GM21786 (cell line): ENCODE results near the gene MAD1L1.

ENCODE experiments used
- ATAC-seq: cut with Tn5 transposase; IDR thresholded peaks from one replicate; pipeline ENCODE4 v1.9.1; 2021; ENCODE audit not compliant: unreplicated experiment

MAD1L1 gene

DNA sequence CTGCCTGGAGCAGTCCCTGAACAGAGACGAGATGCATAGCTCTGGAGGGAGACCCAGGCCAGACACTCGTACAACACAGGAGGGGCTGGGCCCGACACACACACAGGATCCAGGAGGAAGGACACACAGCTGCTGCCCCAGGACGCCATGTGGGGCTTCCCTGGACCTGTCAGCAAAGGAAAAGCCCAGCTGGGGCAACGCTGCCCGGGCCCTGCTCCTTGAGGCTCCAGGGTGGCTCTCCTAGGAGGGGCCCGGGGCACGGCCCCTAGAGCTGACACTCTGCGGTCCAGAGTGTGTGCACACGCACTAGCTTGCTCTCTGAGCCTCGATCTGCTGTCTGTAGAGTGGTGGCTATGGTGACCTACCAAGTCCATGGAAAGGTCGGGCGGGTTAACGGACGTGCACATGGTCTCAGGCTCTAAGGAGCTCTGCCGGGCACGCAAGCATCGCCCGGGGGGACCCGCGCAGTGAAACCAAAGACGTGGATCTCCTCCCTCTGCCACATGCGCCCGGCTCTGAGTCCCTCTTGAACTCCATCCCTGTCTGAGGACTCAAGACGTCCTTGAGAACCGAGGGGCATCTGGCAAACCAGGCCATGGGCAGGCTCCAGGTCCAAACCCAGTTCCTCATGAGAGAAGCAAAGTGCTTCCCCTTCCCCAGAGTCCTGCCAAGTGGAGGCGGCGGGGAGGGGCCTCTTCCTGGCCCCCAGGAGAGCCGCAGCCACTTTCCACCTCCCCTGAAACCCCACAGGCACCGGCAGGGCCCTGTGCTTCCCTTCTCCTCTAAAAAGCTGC, 283.7 kb downstream of the MAD1L1 start:
- ATAC-seq: no peak

DNA sequence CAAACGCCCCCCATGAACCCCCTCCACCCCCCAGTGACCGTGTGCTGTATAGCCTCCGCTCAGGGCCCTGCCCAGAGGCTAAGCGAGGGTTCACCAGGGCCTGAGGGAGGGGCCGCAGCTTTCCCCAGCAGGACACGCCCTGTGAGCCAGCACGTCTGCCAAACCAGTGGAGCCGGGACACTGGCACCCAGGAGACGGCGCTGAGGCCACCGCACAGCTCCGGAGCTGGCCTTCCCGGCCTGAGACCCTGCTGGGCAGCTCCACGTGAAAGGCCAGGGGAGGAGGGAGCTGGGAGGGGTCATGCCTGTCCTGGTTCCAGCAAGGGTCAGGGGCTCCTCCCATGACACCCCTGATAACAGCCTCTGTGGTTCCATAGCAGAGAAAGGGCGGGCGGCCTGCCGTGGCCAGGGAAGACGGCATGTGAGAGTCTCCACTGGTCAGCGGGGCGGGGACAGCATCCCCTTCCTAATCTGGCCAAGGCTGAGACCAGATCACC, 284.4 kb downstream of the MAD1L1 start:
- no peak for ATAC-seq

DNA sequence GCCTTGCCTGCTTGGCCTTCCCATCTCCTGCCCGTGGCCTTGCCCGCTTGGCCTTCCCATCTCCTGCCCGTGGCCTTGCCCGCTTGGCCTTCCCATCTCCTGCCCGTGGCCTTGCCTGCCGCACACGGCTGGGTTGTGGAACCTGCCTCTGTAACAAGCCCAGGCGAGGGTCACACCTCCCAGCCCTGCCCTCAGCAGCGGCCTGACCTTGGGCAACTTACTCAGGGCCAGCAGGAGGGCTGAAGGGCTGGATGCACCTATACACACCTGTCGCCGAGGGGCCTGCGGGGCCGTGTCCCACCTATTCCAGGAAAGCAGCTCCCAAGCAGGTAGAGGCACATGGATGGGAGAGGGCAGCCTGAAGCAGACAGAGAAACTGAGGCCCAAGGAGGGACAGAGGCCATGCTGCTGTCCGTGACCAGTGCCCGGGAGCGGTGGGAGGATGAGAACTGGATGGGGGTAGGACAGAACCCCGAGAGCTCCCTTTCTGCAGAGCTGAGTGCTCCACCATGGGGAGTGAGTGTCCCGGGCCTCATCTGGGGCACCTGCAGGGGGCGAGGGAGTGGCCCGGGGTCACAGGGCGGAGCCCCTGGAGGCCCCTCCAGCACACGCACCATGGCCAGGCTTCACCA, 285.0 kb downstream of the MAD1L1 start:
- ATAC-seq: no peak

DNA sequence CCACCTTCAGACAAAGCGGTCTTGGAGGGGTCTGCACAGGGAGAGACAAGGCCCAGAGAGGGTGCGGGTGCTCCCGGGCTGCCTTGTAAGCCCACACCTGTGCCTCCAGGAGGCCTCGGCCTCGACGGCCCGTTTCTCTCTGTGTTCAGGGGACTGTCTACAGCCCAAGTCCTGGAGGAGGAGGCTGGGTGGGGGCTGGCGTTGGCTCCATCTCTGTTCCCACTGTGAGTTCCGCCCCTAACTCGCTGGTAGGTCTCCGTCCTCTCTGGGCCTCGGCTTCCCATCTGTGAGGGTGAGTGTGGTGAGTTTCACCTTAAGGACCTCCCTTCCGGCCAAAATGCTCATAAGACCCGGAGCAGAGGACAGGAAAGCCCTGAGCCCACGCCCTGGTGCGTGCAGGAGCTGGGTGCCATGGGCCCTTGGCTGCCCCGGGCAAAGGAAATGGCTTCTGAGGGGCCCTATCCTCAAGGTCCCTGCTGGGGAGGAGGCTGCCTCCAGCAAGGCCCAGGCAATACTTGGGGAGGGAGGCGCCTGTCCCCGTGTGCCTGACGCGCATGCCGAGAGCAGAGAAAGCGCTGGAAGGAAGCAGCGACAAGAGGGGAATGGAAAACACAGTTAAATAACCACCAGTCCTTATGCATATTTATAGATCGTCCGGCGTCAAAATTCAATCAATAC, 285.8 kb downstream of the MAD1L1 start:
- ATAC-seq: no peak

DNA sequence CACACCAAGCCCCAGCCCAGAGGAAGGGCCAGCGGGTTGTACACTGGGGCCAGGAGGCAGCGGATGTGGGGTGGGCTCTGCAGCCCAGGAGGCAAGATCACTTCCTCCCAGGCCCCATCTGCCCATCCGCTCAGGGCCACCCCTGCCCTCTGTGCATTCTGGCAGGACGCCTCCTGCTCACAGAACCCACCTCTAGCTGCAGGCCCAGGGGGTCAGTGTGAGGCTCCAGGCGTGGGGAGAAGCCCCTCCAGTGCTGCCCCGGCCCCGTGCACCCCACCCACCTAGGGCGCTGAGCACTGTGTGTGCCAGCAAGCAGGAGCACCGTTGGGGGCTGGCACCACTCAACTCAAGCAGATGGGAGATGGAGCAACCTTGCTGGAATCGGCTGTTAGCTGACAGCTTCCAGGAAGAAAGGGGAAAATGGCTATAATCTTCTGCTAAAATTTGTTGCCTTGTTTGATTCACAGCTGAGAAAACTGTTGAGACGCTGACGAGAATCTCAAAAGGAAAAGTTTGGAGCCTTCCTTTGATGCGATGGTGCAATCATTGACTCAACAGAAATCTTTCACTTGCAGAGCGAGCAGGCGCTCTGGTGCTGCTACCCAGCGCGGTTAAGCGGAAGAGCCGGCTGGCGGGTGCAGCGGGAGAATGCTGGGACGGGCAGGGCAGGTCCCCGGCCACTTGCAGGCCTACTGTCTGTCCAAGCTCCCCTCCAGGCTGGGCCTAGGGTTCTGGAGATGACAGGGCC, 286.5 kb downstream of the MAD1L1 start:
- no peak for ATAC-seq

DNA sequence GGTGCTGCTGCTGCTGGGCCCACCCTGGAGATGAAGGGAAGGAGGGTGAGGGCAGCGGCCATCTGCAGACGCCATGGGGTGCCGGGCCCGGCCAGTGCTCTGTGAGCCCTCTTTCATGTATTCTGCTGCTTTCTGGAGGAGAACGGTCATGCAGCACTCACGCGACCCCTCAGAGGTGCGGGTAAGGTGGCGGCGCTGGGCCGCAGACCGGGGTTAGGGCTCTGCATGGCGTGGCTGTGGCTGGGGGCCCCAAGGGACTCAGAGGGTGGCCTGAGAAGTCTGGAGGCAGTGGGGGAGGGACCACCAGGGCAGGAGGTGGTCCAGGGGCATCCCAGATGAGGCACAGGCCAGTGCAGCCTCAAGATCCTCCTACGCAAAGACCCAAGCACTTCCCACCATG, 287.2 kb downstream of the MAD1L1 start:
- no peak for ATAC-seq

DNA sequence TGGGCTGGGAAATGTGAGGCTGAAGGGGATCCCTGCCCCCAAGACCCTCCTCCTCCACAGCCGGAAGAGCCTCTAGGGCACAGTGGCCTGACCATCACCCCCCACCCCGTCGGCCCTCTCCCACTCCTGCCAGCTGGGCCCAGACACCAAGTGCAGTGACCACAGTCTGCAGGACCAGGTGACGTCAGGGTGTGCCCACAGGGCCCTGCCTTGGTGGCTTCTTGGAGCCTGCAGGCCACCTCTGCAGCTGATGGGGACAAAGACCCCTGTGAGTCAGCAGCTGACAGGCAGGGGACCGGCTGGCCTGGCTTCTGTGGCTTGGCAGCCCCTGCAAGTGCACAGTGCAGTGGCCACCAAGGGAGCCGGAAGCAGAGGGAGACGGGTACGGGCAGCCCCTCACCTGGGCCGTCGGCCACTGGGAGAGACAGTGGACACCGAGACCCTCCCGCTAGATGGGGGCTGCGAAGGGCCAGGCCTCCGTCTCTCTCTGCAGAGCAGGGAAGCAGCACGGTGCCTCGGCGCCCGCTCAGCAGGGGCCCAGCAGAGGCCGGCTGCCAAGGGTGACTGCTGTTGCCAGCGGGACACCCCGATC, 288.0 kb downstream of the MAD1L1 start:
- no peak for ATAC-seq

DNA sequence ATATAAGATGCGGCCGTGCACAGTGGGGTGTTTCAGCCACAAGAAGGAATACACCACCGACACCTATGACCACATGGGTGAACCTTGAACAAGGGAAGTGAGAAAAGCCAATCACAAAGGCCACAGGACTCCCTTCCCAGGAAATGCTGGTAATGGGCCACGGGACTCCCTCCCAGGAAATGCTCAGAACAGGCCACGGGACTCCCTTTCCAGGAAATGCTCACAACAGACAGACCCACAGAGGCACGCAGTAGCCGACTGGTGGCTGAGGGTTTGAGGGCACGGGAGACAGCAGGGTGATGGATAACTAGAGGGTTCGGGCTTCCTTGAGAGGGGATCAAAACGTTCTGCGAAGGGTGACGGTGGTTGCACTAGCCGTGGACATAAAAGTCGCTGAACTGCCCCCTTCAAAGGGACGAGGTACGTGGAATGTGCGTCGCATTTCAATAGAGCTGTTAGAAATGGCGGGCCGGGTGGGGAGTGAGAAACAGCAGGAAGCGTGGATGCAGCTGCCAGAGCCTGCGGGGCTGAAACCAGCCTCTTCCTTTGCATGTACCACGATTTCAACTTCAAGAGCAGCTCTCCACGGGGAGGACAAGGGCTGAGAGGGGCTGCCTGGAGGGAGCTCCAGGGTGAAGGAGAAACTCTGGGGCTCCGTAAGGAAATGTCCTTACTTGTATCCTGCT, 288.7 kb downstream of the MAD1L1 start:
- no peak for ATAC-seq

DNA sequence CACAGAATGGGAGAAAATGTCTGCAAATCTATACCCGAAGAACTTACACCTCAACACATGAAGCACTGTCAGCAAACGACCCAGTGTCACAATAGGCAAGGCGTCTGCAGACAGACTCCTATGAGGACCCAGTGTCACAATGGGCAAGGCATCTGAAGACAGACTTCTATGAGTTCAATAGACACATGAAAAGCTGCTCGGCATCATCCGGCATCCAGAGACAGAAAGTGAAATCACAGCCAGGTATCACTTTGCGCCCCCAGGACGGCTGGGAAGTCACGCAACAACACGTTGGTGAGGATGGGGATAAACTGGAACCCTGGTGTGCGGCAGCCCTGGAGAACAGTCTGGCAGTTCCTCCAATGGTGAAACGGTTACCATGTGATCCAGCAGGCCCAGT, 289.4 kb downstream of the MAD1L1 start:
- ATAC-seq: no peak

DNA sequence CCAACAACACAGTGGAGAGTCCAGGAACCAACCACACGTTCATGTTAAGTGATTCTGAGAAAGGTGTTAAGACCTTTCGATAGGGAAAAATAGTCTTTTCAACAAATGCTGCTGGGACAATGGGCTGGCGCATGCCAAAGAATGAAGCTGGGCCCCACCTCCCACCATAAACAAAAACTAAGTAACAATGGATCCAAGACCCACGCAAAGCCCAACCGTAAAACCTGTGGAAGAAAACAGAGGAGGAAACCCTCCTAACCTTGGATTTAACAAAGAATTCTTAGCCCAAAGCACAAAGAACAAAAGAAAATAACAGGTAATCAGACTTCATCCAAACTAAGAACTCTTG, 289.8 kb downstream of the MAD1L1 start:
- ATAC-seq: no peak

DNA sequence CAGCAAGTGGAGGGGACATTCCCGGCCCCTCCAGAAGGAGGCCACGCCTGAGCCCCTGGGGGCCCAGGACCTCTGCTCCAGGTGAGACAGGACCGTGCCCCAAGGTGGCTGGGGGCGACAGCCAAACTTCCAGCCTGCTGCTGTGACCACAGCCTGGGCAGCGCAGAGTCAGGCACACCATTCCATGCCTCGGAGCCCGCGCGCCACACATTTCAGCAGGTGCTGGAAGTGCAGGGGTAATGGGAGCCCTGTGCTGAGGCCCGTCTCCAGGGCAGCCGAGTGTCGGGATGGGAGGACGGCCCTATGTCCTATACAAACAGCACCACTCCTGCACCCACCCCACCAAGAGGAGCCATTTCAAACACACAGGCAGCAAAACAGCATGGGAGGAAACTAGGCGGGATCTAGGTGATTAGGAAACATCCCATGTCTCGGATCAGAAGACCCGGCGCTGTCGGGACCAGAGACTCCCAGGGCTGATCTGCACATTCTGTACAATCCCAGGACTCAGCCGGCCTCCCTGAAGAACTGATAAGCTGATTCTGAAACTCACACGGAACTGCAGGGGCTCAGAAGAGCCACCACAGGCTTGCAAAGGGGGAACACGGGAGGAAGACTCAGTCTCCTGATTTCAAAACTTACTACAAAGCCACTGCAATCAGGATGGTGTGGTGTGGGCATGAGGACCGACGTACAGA, 290.4 kb downstream of the MAD1L1 start:
- ATAC-seq: no peak

DNA sequence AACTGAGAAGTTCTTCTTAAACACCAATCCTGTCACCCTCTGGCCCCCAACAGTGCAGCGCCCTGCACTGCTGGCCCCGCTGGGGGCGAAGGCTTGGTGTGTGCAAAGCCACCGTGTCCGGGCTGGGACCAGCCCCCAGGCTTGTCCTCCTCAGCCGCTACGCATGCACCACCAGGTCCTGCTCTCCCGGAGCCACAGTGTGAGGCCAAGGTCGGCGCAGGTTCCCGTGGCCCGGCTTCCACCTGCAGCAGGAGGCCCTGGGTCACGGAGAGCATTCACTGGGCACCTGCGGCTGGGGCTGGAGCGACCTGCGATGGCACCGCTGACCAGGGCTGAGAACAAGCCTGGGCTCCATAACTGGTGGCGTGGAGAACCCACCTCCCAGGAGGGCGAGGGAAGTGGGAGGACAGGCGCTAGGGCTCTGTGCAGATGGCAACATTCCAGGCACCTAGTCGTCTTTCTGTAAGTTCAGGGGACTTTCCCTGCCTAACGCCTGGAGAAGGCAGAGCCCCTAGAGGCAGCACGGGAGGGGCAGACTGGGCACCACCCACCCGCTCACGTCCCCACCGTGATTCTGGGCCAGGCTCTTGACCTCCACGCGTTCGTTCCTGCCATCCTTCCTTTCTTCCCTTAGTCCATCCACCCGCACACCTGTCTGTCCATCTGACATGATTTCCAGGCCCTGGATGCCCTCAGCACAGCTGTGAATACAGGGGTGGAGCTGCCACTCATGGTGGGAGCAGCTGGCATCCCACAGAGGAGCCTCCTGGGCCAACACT, 291.1 kb downstream of the MAD1L1 start:
- no peak for ATAC-seq

DNA sequence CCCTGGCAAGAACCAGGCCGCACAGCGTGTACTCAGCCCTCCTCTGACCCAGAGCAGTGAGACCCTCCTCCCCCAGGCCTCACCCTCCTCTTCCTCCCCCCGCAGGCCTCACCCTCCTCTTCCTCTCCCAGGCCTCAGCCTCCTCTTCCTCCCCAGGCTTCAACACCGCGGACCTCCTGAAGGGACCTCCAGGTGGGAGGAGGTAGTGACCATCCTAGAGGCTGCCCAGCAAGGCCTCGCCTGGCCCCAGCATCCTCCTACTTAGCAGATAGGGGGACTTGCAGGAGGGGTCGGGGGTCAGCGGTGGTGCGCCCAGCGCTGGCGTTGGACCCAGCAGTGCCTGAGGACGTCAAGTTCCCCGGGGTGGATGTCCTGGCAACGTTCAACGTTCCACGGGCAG, 291.9 kb downstream of the MAD1L1 start:
- peak; percentile 17 for ATAC-seq

DNA sequence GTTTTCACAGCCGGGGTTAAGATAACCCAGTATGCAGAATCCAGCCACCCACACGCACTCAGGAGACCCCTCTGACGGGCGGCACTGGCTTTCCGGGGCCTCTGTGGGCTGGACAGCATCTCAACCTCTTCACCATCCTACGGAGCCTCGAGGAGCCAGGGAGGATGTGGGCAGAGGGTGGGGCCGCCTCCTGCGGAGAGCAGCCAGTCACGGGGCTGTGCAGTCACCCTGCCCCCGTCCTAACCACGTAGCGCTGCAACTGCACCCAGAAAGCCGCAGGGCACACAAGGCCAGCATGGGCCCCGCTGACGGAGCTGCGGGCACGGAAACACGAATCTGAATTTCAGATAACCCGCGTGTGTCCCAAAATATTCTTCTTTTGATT, 292.4 kb downstream of the MAD1L1 start:
- ATAC-seq: peak; percentile 95

DNA sequence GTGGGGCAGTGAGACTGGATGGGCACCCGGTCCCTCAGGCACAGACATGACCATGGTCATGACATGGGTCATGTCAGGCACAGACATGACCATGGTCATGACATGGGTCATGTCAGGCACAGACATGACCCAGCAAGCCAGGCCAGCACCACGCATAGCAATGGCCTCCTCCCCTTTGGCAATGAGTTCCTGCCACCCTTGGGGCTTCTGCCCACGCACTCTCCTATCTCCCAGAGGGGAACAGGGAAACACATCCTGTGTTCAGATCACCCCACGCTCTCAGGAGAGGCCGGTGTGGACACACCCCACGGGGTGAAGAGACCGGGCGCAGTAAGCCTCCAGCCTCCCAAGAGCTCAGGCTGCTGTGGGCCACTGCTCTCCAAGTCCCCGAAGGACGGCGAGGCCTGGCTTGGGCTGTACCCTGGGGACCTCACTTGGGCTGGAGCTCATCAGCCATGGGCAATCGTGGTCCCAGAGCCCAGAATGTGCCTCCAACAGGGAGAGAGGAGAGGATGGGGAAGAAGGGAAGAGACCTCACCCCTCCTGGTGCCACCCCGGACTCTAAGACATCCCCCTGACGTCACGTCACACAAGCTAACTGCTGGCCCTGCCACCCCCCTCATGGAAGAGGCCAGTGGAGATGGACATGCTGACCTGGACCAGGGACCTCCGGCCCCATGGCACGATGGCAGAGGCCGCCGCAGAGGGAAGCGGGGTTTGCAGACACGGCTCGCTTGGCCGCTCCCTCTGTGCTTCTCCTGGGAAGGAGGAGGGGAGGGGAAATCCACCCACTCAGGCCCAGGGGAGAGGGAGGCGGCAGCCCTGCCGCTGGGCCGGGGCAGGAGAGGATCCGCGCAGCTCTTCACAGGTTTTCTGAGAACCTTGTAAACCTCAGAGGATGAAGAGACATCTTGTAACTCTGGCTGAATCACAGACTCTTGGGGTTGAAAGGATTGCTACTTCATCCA, 293.0 kb downstream of the MAD1L1 start:
- ATAC-seq: peak; percentile 14

DNA sequence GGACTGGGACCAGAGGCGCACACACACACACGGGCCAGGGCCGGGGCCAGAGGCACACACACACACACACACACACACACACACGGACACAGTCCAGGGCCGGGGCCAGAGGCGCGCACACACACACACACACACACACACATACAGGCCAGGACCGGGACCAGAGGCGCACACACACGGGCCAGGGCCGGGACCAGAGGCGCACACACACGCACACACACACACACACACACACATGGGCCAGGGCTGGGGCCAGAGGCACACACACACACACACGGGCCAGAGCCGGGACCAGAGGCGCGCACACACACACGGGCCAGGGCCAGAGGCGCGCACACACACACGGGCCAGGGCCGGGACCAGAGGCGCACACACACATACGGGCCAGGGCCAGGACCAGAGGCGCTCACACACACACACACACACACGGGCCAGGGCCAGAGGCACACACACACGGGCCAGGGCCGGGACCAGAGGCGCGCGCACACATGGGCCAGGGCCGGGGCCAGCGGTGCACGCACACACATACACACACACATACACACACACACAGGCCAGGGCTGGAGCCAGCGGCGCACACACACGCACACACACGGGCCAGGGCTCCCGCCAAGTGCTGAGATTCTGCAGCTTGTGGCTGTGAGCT, 293.8 kb downstream of the MAD1L1 start:
- ATAC-seq: no peak

DNA sequence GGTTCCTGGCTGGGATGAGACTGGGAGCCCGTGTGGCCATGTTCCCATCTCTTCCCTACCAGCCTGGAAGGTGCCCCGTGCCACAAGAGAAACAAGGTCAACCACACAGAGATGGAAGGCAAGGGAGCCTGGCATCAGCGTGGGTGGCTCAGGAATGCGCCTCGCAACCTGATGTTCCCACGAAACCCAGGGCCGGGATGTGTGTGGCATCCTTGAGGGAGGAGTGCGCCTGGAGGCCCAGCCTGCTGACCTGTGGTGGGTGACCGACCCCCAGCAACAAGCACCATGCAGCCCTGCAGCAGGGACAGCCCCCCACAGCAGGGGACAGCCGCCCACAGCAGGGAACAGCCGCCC, 295.5 kb downstream of the MAD1L1 start:
- ATAC-seq: no peak
